ENCODE data around the gene IFT25. TPM values are rescaled to one million over a fixed set of nuclear protein-coding genes. Genes with fewer than 3 reads are reported as not detected.
"Not testable (repeated sequence)": the region's sequence is repeated elsewhere in the genome, so short reads cannot be mapped to it uniquely, and the experiment has no call there.

The IFT25 gene
- total RNA-seq, 1 donor from 2014 or later: 35.4 TPM

DNA sequence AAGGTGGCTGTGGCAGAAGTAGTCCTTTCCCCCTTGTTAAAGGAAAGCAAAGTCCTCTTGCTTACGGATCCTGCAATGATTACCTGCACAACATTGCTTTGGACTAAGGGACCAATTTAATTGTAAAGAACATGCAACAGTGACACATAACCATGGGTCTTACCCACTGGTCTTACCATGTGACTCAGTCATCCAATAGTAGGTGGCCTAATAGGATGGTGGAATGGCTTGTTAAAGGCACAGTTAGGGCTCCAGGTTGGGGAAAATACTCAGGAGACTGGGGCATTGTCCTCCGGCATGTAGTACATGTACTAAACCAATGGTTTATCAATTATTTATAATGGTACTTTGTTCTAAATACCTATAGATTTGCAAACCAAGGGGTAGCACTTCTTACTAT lies 53.8 kb downstream of the IFT25 start:
- H3K27me3 Mint-ChIP-seq: no peaks in the 10 kb centered on the region
- H3K27ac Mint-ChIP-seq: no peak overlapping the region
- H3K4me3 Mint-ChIP-seq (ENCODE audit: low read depth): no peak overlapping the region
- H3K4me1 Mint-ChIP-seq (ENCODE audit: low read depth): peaks cover 16% of the 10 kb centered on the region
- no peaks in the 10 kb centered on the region for H3K9me3 Mint-ChIP-seq (ENCODE audit: low read depth)
- DNase-seq (ENCODE audit: low spot score, unreplicated experiment): no peak
- peaks cover 5% of the 10 kb centered on the region for H3K36me3 Mint-ChIP-seq (ENCODE audit: insufficient read depth)
- TF ChIP-seq, protein P1, sequence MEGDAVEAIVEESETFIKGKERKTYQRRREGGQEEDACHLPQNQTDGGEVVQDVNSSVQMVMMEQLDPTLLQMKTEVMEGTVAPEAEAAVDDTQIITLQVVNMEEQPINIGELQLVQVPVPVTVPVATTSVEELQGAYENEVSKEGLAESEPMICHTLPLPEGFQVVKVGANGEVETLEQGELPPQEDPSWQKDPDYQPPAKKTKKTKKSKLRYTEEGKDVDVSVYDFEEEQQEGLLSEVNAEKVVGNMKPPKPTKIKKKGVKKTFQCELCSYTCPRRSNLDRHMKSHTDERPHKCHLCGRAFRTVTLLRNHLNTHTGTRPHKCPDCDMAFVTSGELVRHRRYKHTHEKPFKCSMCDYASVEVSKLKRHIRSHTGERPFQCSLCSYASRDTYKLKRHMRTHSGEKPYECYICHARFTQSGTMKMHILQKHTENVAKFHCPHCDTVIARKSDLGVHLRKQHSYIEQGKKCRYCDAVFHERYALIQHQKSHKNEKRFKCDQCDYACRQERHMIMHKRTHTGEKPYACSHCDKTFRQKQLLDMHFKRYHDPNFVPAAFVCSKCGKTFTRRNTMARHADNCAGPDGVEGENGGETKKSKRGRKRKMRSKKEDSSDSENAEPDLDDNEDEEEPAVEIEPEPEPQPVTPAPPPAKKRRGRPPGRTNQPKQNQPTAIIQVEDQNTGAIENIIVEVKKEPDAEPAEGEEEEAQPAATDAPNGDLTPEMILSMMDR (IDR thresholded peaks at IDR 0.05; ENCODE audit: unreplicated experiment): no peak

DNA sequence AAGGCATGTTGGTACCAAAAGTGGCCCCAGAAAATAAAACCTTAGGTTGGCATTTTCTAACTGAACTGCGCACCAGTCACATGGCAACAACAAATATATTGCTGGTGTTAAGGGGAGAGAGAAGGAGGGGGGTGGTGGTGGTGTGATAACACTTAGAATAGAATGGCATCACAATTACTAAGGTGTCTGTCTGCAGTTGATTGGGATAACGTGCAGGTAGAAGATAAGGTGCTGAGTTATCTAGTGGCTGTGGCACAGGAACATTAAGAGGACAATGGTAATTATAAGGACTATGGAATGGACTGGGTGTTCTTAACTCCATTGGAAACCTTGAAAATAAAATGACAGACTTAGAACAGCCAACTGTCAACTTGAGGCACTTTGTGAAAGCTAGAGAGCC lies 54.5 kb downstream of the IFT25 start:
- Mint-ChIP-seq H3K4me1 (ENCODE audit: low read depth) (peaks cover 16% of the 10 kb centered on the region), H3K27ac (no peak overlapping the region), H3K9me3 (ENCODE audit: low read depth) (no peaks in the 10 kb centered on the region), H3K36me3 (ENCODE audit: insufficient read depth) (peaks cover 7% of the 10 kb centered on the region), H3K27me3 (no peaks in the 10 kb centered on the region), H3K4me3 (ENCODE audit: low read depth) (no peak overlapping the region)
- DNase-seq (ENCODE audit: low spot score, unreplicated experiment): no peak
- TF ChIP-seq, protein P1 (IDR thresholded peaks at IDR 0.05; ENCODE audit: unreplicated experiment): no peak

DNA sequence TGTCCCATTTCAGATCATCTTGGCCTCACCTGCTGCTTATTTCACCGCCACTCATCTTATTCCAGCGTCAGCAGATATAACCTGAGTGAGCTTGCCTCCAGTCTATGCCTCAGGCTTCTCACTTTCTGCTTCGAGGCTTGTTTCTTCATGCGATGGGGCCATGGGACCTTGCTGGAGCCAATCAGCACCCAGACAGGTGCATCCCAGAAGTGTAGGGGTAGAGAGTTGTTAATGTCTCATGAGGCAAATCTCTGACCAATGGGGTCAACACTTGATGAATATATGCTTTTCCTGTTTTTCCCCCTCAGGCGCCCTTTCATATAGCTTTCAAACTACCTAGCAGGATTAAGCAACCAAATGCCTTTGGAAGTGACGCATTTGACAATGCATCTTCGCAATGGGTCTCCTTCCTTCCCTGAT lies 55.0 kb downstream of the IFT25 start:
- Mint-ChIP-seq H3K4me1 (ENCODE audit: low read depth) (peaks cover 16% of the 10 kb centered on the region), H3K27me3 (no peaks in the 10 kb centered on the region), H3K27ac (no peak overlapping the region), H3K9me3 (ENCODE audit: low read depth) (no peaks in the 10 kb centered on the region), H3K4me3 (ENCODE audit: low read depth) (peak overlapping the region; percentile 96), H3K36me3 (ENCODE audit: insufficient read depth) (peaks cover 7% of the 10 kb centered on the region)
- no peak for DNase-seq (ENCODE audit: low spot score, unreplicated experiment)
- TF ChIP-seq, protein P1 (IDR thresholded peaks at IDR 0.05; ENCODE audit: unreplicated experiment): no peak

DNA sequence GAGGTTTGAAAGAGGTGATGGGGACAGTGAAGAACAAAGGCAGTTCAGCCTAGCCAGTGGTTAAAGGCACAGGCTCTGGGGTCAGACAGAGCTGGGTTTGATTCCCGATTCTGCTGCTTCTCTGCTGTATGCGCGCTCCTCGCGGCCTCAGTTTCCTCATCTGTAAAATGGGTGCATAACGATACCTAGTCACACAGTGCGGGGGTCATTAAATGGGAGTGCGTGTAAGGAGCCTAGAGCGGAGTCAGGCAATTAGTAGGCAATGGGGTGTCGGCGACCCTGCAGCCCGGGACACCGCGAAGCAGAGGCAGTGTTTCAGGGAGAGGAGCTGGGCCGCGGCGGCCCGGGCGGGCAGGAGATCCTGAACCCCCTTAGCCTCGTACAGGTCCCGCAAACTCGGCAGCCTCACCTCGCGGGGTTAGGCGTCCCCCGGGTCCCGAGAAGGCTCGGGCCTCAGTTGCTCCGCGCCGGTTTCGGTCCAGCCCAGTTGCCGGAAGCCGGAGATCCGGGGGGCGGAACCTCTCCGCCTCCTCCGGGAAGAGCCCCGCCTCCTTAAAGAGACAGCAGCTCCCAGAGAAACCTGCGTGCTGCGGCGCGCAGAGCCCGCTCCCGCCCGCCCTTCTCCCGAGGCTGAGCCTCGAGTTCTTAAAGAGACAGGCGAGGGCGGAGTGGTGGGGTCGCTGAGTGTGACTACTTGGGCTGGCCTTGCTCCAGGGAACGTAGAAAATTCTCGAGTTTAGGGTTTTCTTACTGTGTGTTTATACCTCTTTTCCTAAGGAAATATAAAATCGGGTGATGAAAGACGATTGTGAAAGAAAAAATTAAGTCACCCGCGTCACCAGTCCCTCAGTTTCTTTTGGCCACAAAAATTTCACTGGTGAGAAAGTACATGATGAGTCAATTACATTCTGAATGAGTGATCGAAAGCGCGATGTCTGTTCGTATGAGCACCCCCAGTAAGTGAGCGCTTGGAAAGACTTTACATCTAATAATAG lies 55.9 kb downstream of the IFT25 start, which contains the start of gene YIPF1:
YIPF1 (minus strand) TSS at position 494 of the 995 bp plus-strand sequence. CDS start 860 bp downstream, outside the sequence.
- H3K9me3 Mint-ChIP-seq (ENCODE audit: low read depth): no peaks in the 10 kb centered on the region
- peaks cover 7% of the 10 kb centered on the region for H3K36me3 Mint-ChIP-seq (ENCODE audit: insufficient read depth)
- TF ChIP-seq, protein P1 (IDR thresholded peaks at IDR 0.05; ENCODE audit: unreplicated experiment): no peak
- DNase-seq (ENCODE audit: low spot score, unreplicated experiment): peak; percentile 58
- peak within 1 kb of the TSS; percentile 96 for H3K27ac Mint-ChIP-seq
- no peaks in the 10 kb centered on the region for H3K27me3 Mint-ChIP-seq
- H3K4me3 Mint-ChIP-seq (ENCODE audit: low read depth): peak within 1 kb of the TSS; percentile 96
- H3K4me1 Mint-ChIP-seq (ENCODE audit: low read depth): peaks cover 14% of the 10 kb centered on the region

DNA sequence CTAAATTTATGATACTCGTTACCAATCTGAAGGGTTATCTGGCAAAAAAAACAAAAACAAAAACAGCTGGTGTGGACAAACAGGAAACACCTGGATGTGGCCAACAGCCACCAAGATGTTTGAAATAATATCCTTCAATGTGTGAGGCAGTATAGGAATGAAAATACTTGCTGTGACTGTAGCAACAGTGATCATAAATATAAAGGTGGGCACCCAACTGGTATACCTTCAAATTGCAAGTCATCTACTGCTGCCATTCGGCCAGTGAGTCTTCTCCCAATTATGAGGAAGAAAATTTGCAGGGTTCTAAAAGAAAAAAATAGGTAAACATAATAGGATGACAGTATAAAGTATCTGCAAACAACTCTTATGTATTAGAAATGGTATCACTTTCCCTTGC lies 56.8 kb downstream of the IFT25 start:
- peaks cover 7% of the 10 kb centered on the region for H3K4me1 Mint-ChIP-seq (ENCODE audit: low read depth)
- no peak for DNase-seq (ENCODE audit: low spot score, unreplicated experiment)
- no peaks in the 10 kb centered on the region for H3K27me3 Mint-ChIP-seq
- no peak overlapping the region for H3K27ac Mint-ChIP-seq
- no peaks in the 10 kb centered on the region for H3K9me3 Mint-ChIP-seq (ENCODE audit: low read depth)
- TF ChIP-seq, protein P1 (IDR thresholded peaks at IDR 0.05; ENCODE audit: unreplicated experiment): no peak
- peaks cover 7% of the 10 kb centered on the region for H3K36me3 Mint-ChIP-seq (ENCODE audit: insufficient read depth)
- peak overlapping the region; percentile 96 for H3K4me3 Mint-ChIP-seq (ENCODE audit: low read depth)

DNA sequence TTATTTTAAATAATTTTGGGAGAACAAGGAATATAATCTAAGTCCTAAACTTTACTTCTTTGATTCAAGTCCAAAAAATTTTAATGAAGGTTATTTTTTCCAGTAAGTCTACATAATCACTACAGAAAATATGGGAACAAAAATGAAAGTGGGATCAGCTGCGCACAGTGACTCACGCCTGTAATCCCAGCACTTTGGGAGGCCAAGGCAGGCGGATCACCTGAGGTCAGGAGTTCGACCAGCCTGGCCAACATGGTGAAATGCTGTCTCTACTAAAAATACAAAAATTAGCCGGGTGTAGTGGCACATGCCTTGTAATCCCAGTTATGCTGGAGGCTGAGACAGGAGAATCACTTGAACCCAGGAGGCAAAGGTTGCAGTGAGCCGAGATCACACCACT lies 61.9 kb downstream of the IFT25 start:
- not testable (repeated sequence) for DNase-seq (ENCODE audit: low spot score, unreplicated experiment); H3K27me3 Mint-ChIP-seq; H3K27ac Mint-ChIP-seq; H3K4me1 Mint-ChIP-seq (ENCODE audit: low read depth); H3K9me3 Mint-ChIP-seq (ENCODE audit: low read depth); H3K4me3 Mint-ChIP-seq (ENCODE audit: low read depth)
- peaks cover 33% of the 10 kb centered on the region for H3K36me3 Mint-ChIP-seq (ENCODE audit: insufficient read depth)

DNA sequence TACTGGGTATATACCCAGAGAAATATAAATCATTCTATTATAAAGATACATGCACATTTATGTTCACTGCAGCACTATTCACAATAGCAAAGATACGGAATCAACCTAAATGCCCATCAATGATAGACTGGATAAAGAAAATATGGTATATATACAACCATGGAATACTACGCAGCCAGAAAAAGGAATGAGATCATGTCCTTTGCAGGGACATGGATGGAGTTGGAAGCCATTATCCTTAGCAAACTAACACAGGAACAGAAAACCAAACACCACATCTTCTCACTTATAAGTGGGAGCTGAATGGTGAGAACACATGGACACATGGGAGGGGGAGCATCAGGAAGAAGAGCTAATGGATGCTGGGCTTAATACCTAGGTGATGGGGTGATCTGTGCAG lies 63.6 kb downstream of the IFT25 start:
- H3K36me3 Mint-ChIP-seq (ENCODE audit: insufficient read depth): peaks cover 36% of the 10 kb centered on the region
- H3K27ac Mint-ChIP-seq; H3K4me1 Mint-ChIP-seq (ENCODE audit: low read depth): not testable (repeated sequence)

More for the DNA sequence above, 63.6 kb downstream of the IFT25 start:
- H3K27me3 Mint-ChIP-seq; H3K9me3 Mint-ChIP-seq (ENCODE audit: low read depth); DNase-seq (ENCODE audit: low spot score, unreplicated experiment); H3K4me3 Mint-ChIP-seq (ENCODE audit: low read depth): not testable (repeated sequence)
